H9 (cell line): ENCODE data around the gene LRMDA. TPM values are rescaled to one million over a fixed set of nuclear protein-coding genes. Genes with fewer than 3 reads are reported as not detected.

Source experiments
- DNase-seq: peaks from one replicate; pipeline ENCODE4 v3.0.0-alpha.2; 2017
- H2AFZ ChIP-seq: one replicate; pipeline ENCODE4 v1.6.1; 2013; ENCODE audit warnings: mild to moderate bottlenecking, low read length, control low read depth, moderate library complexity
- H2AK5ac ChIP-seq: 2 replicates; pipeline ENCODE4 v1.6.1; 2013; ENCODE audit warnings: low read length, control low read depth, mixed read lengths; ENCODE audit not compliant: insufficient read length
- H2BK120ac ChIP-seq: one replicate; pipeline ENCODE4 v1.6.1; 2013; ENCODE audit warnings: low read depth, mild to moderate bottlenecking, low read length, control low read depth, inconsistent platforms; ENCODE audit not compliant: poor library complexity, severe bottlenecking
- H2BK12ac ChIP-seq: 2 replicates; pipeline ENCODE4 v1.6.1; 2013; ENCODE audit warnings: low read length, control low read depth, mixed read lengths, low read depth; ENCODE audit not compliant: insufficient read length
- H2BK15ac ChIP-seq: 2 replicates; pipeline ENCODE4 v1.6.1; 2013; ENCODE audit warnings: low read depth, low read length, control low read depth
- H2BK20ac ChIP-seq: one replicate; pipeline ENCODE4 v1.6.1; 2013; ENCODE audit warnings: low read depth, mild to moderate bottlenecking, low read length, control low read depth, inconsistent platforms; ENCODE audit not compliant: poor library complexity, severe bottlenecking
- H2BK5ac ChIP-seq: 2 replicates; pipeline ENCODE4 v1.6.1; 2013; ENCODE audit warnings: low read length, control low read depth, mixed read lengths; ENCODE audit not compliant: insufficient read length
- H3K14ac ChIP-seq: 2 replicates; pipeline ENCODE4 v1.6.1; 2013; ENCODE audit warnings: low read length, control low read depth; ENCODE audit not compliant: insufficient read depth
- H3K18ac ChIP-seq: 2 replicates; pipeline ENCODE4 v1.6.1; 2013; ENCODE audit warnings: low read depth, mild to moderate bottlenecking, mixed read lengths, low read length, control low read depth; ENCODE audit not compliant: insufficient read length
- H3K23ac ChIP-seq: 2 replicates; pipeline ENCODE4 v1.6.1; 2013; ENCODE audit warnings: low read length, control low read depth, mixed read lengths, low read depth; ENCODE audit not compliant: insufficient read length
- H3K23me2 ChIP-seq: 2 replicates; pipeline ENCODE4 v1.6.1; 2013; ENCODE audit warnings: low read depth, mild to moderate bottlenecking, mixed read lengths, low read length, control low read depth; ENCODE audit not compliant: insufficient read length, poor library complexity, severe bottlenecking
- H3K27ac ChIP-seq: 2 replicates; pipeline ENCODE4 v1.5.1; 2013; ENCODE audit warnings: low read length, control low read depth, mixed read lengths, low read depth; ENCODE audit not compliant: insufficient read length
- H3K27me3 ChIP-seq: 2 replicates; pipeline ENCODE4 v1.6.1; 2013; ENCODE audit warnings: low read length, control low read depth, inconsistent platforms; ENCODE audit not compliant: insufficient read depth
- H3K4ac ChIP-seq: 2 replicates; pipeline ENCODE4 v1.6.1; 2013; ENCODE audit warnings: low read depth, mild to moderate bottlenecking, control low read depth, inconsistent platforms, low read length, moderate library complexity
- H3K4me1 ChIP-seq: 2 replicates; pipeline ENCODE4 v1.6.1; 2013; ENCODE audit warnings: low read length, control low read depth, inconsistent platforms; ENCODE audit not compliant: insufficient read depth
- H3K4me2 ChIP-seq: 2 replicates; pipeline ENCODE4 v1.6.1; 2013; ENCODE audit warnings: low read length, control low read depth, mixed read lengths; ENCODE audit not compliant: insufficient read length, insufficient read depth
- H3K56ac ChIP-seq: 2 replicates; pipeline ENCODE4 v1.6.1; 2013; ENCODE audit warnings: low read depth, mild to moderate bottlenecking, mixed read lengths, low read length, control low read depth; ENCODE audit not compliant: insufficient read length
- H3K79me1 ChIP-seq: 2 replicates; pipeline ENCODE4 v1.6.1; 2013; ENCODE audit warnings: low read depth, mild to moderate bottlenecking, moderate library complexity, low read length, control low read depth, inconsistent platforms; ENCODE audit not compliant: insufficient read depth, poor library complexity, severe bottlenecking
- H3K79me2 ChIP-seq: 2 replicates; pipeline ENCODE4 v1.6.1; 2013; ENCODE audit warnings: low read length, control low read depth, inconsistent platforms; ENCODE audit not compliant: insufficient read depth
- H3K9ac ChIP-seq: 2 replicates; pipeline ENCODE4 v1.6.1; 2013; ENCODE audit warnings: low read length, control low read depth, mixed read lengths; ENCODE audit not compliant: insufficient read length; ENCODE audit errors: extremely low read depth
- H3K9me3 ChIP-seq: one replicate; pipeline ENCODE4 v1.6.1; 2013; ENCODE audit warnings: low read depth, low read length, inconsistent platforms; ENCODE audit not compliant: control insufficient read depth
- H3T11ph ChIP-seq: one replicate; pipeline ENCODE4 v1.6.1; 2013; ENCODE audit warnings: mild to moderate bottlenecking, low read length, control low read depth, inconsistent platforms
- H4K20me1 ChIP-seq: one replicate; pipeline ENCODE4 v1.6.1; 2013; ENCODE audit not compliant: control insufficient read depth, insufficient read length, insufficient read depth
- H4K5ac ChIP-seq: 2 replicates; pipeline ENCODE4 v1.6.1; 2013; ENCODE audit warnings: low read depth, mild to moderate bottlenecking, mixed read lengths, low read length, control low read depth; ENCODE audit not compliant: insufficient read length
- H4K8ac ChIP-seq: replicated peaks from 2 replicates; pipeline ENCODE4 v1.6.1; 2013; ENCODE audit warnings: low read length, control low read depth, mixed read lengths, low read depth; ENCODE audit not compliant: insufficient read length
- H4K91ac ChIP-seq: 2 replicates; pipeline ENCODE4 v1.6.1; 2013; ENCODE audit warnings: low read depth, mild to moderate bottlenecking, moderate library complexity, mixed read lengths, low read length, control low read depth; ENCODE audit not compliant: insufficient read length
- H3K27ac Mint-ChIP-seq, 3 experiments: 2 replicates in 2 of 3; 3 replicates in 1 of 3; pipeline ENCODE4 v1.8.0; 2020 to 2021; ENCODE audit warnings: mixed read lengths in 3 of 3, mild to moderate bottlenecking in 1 of 3, moderate library complexity in 1 of 3
- H3K27me3 Mint-ChIP-seq: 2 replicates; pipeline ENCODE4 v1.8.0; 2021; ENCODE audit warnings: low read depth, mild to moderate bottlenecking, moderate library complexity, mixed read lengths
- H3K36me3 Mint-ChIP-seq, 3 experiments: 2 replicates in 2 of 3; 3 replicates in 1 of 3; pipeline ENCODE4 v1.8.0; 2020 to 2021; ENCODE audit warnings: low read depth in 3 of 3, mixed read lengths in 3 of 3; ENCODE audit not compliant: insufficient read depth in 1 of 3
- H3K4me1 Mint-ChIP-seq, 2 experiments: 2 replicates each; pipeline ENCODE4 v1.8.0; 2020; ENCODE audit warnings: mixed read lengths in 2 of 2
- H3K4me3 Mint-ChIP-seq, 2 experiments: 2 replicates in 1 of 2; 3 replicates in 1 of 2; pipeline ENCODE4 v1.8.0; 2020 to 2021; ENCODE audit warnings: mild to moderate bottlenecking in 2 of 2, mixed read lengths in 2 of 2, moderate library complexity in 1 of 2
- H3K9me3 Mint-ChIP-seq, 2 experiments: 2 replicates in 1 of 2; 3 replicates in 1 of 2; pipeline ENCODE4 v1.8.0; 2020; ENCODE audit warnings: mild to moderate bottlenecking in 2 of 2, mixed read lengths in 2 of 2, moderate library complexity in 1 of 2
- CTCF ChIP-seq: fragments of 200-600 bp; sonication (generic); conservative IDR thresholded peaks from 3 replicates; pipeline ENCODE4 v1.8.0; 2021; ENCODE audit warnings: antibody characterized with exemption, mild to moderate bottlenecking
- WGBS: extraction: QIAGEN DNeasy Blood & Tissue Kit; methylation state at CpG from one replicate; pipeline ENCODE4 v1.1.7; 2013; ENCODE audit warnings: missing lambda C conversion rate, low lambda C conversion rate, mixed read lengths; ENCODE audit not compliant: insufficient read length; ENCODE audit errors: extremely low coverage; 5-methylcytosine and 5-hydroxymethylcytosine counted together
- total RNA-seq: library from RNA; stranded (reverse); gene quantifications from 2 replicates; pipeline ENCODE4 v1.2.1, GENCODE V29; 2021

The LRMDA gene
- total RNA-seq, 1 experiment from 2014 or later = 1.8 TPM

DNA sequence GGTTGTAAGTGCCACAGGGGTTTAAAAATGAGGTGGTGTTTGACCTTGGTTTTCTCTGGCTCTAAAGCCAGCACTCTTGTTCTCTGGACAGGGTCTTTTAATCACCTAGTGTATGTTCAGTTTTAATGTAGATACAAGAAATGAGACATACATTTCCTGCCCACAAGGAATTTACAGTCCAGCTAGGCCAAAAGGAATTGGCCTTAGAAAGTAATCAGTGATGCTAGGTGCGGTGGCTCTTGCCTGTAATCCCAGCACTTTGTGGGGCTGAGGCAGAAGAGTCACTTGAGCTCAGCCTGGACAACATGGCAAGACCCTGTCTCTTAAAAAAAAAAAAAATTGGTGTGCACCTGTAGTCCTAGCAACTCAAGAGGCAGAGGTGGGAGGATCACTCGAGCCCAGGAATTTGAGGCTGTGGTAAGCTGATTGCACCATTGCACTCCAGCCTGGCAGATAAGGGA lies 100.2 kb downstream of the LRMDA start:
- H3K36me3 Mint-ChIP-seq = no peaks in the 10 kb centered on the region

More for the DNA sequence above, 100.2 kb downstream of the LRMDA start:
- Histone ChIP-seq H2BK120ac (no peak overlapping the region), H2AFZ (no peak overlapping the region), H3K23me2 (no peaks in the 10 kb centered on the region), H2BK15ac (no peak overlapping the region), H2BK20ac (no peak overlapping the region), H3K9ac (no peak overlapping the region), H3K9me3 (no peaks in the 10 kb centered on the region), H3K27ac (no peak overlapping the region), H3K4me2 (no peak overlapping the region), H3K4ac (no peak overlapping the region), H4K20me1 (no peaks in the 10 kb centered on the region), H3T11ph (no peak overlapping the region), H3K56ac (no peak overlapping the region), H4K8ac (no peak overlapping the region), H2AK5ac (no peak overlapping the region), H4K5ac (no peak overlapping the region), H2BK5ac (no peak overlapping the region), H2BK12ac (no peak overlapping the region), H3K4me1 (peaks cover 2% of the 10 kb centered on the region; the same call in 1 of the 2 replicates), H3K79me1 (no peaks in the 10 kb centered on the region), H3K27me3 (no peaks in the 10 kb centered on the region), H4K91ac (no peak overlapping the region), H3K23ac (no peak overlapping the region), H3K79me2 (no peaks in the 10 kb centered on the region), H3K18ac (no peak overlapping the region), H3K14ac (no peak overlapping the region)
- H3K27ac Mint-ChIP-seq = no peak overlapping the region
- peaks cover 3 to 8% of the 10 kb centered on the region in 2 experiments; a peak in 2 of 4 replicates for H3K4me1 Mint-ChIP-seq
- TF ChIP-seq CTCF = no peak
- WGBS = no CpG with 5 or more reads among the region's 2 CpGs
- no peak overlapping the region for H3K4me3 Mint-ChIP-seq
- peaks cover 35% of the 10 kb centered on the region for H3K27me3 Mint-ChIP-seq
- DNase-seq = no peak
- H3K9me3 Mint-ChIP-seq = no peaks in the 10 kb centered on the region; a peak in 1 of 5 replicates
